SH-SY5Y (cell line): ENCODE results near the gene KIFC3.

ENCODE experiments used
- GATA2 ChIP-seq: IDR thresholded peaks from 2 replicates; pipeline ENCODE4 v1.6.1; 2011; ENCODE audit warnings: mild to moderate bottlenecking, low read depth, low read length
- GATA3 ChIP-seq: IDR thresholded peaks from 2 replicates; pipeline ENCODE4 v1.6.1; 2011; ENCODE audit warnings: low read depth, mild to moderate bottlenecking, low read length, moderate library complexity

DNA sequence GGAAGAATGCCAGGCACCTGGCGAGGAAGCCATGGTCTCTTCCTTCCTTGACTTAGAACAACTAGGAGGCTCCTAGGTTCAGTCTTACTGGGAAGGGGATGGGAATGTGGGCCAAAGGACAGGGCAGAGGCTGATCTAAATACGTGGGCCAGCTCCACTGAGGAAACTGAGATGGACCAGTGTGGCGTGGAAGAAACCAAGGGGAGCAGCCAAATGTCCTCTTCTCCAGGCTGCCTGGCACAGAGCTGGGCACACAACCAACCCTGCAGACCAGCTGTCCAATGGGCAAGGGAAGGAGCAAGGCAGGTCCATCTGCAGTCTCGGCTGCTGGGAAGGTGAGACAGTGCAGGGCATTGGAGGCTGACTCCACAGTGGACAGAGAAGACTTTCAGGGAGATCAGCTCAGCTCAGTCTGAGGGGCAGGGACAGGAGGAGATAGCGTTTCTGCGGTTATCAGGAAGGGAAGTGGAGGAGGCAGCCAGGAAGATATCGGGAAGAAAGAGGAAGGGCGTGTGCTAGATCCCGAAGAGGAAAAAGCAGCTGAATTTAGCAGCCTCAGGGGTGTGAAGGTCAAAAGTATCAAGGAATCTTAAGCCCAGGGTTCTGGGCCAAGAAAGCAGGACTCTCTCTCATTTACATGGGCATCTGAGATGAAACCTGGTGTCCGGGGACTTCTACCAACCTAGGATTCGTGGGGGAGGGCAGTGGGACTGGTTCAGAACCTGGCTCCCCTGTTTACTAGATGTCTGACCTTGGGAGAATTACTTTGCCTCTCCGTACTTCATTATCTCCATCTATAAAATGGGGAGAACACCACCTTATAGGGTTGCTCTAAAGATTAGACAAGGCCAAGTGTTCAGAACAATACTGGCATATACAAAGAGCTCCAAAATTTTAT is 1.8 kb downstream of the KIFC3 start:
- no peak for TF ChIP-seq GATA2
- TF ChIP-seq GATA3 = no peak
